ENCODE measurements around the gene DLEC1. TPM values are rescaled to one million over a fixed set of nuclear protein-coding genes. Genes with fewer than 3 reads are reported as not detected.

The DLEC1 gene
- total RNA-seq, 1 experiment from 2014 or later, result not detected

GRCh38 chr3:37999836-38000235 lies 39.2 kb upstream of the DLEC1 start:
- H3K4me3 ChIP-seq (ENCODE audit: low read depth in 2 of 2, low read length in 2 of 2), result no peak overlapping the region
- H3K27me3 ChIP-seq (ENCODE audit: control insufficient read depth, insufficient read depth, low read length), result no peaks in the 10 kb centered on the region
- ATAC-seq (no peak), DNase-seq (ENCODE audit: low read depth, low spot score) (no peak)
- 0 out of 2 replicates have a peak, but pooled peaks cover 4% of the 10 kb centered on the region for H3K4me1 ChIP-seq (ENCODE audit: control insufficient read depth, insufficient read depth, low read length)
- BruUV-seq (replicated peaks), result TSS peak; percentile 75
- H3K36me3 ChIP-seq (ENCODE audit: control insufficient read depth, insufficient read depth, low read length), result no peaks in the 10 kb centered on the region
- ChIA-PET CTCF (no interaction called here), POLR2A (no interaction called here)
- in situ Hi-C loops (cut with HindIII; ENCODE audit: low pct_unique_long_range_greater_than_20kb, low sequenced_read_pairs) (no loop called here), intact Hi-C loops (cut with micrococcal nuclease; ENCODE audit: unreplicated experiment) (no loop called here)
- no peaks in the 10 kb centered on the region for H3K9me3 ChIP-seq (ENCODE audit: control insufficient read depth, insufficient read depth, low read depth, low read length)
- no peak for TF ChIP-seq SIN3A (IDR thresholded peaks at IDR 0.05; ENCODE audit: borderline replicate concordance, insufficient read depth, low read depth, low read length)
- no peak for TF ChIP-seq CTCF (IDR thresholded peaks at IDR 0.05)
- no peak for TF ChIP-seq REST (IDR thresholded peaks at IDR 0.05; ENCODE audit: insufficient read depth in 1 of 2, low read depth in 2 of 2, low read length in 1 of 2)
- TF ChIP-seq POLR2AphosphoS5 (IDR thresholded peaks at IDR 0.05; ENCODE audit: low read depth, low read length), result no peak
- no peak for TF ChIP-seq TCF7L2 (IDR thresholded peaks at IDR 0.05; ENCODE audit: low read depth, low read length)
- no peak overlapping the region for H3K27ac ChIP-seq (ENCODE audit: low read length)

- intact Hi-C loops (cut with micrococcal nuclease; ENCODE audit: unreplicated experiment) (no loop called here), in situ Hi-C loops (cut with HindIII; ENCODE audit: low pct_unique_long_range_greater_than_20kb, low sequenced_read_pairs) (no loop called here)
- no peak for TF ChIP-seq POLR2AphosphoS5 (IDR thresholded peaks at IDR 0.05; ENCODE audit: low read depth, low read length)
- Histone ChIP-seq H3K27ac (ENCODE audit: low read length) (no peak overlapping the region), H3K9me3 (ENCODE audit: control insufficient read depth, insufficient read depth, low read depth, low read length) (no peaks in the 10 kb centered on the region), H3K4me3 (ENCODE audit: low read depth in 2 of 2, low read length in 2 of 2) (no peak overlapping the region), H3K27me3 (ENCODE audit: control insufficient read depth, insufficient read depth, low read length) (no peaks in the 10 kb centered on the region), H3K36me3 (ENCODE audit: control insufficient read depth, insufficient read depth, low read length) (no peaks in the 10 kb centered on the region), H3K4me1 (ENCODE audit: control insufficient read depth, insufficient read depth, low read length) (0 out of 2 replicates have a peak, but pooled peaks cover 4% of the 10 kb centered on the region)
- BruUV-seq (replicated peaks), result no TSS peak
- ChIA-PET POLR2A (no interaction called here), CTCF (no interaction called here)
- DNase-seq (ENCODE audit: low read depth, low spot score) (no peak), ATAC-seq (no peak)
These were observed 38.6 kb upstream of the DLEC1 start for GRCh38 chr3:38000242-38000916.

- ChIA-PET POLR2A (no interaction called here), CTCF (no interaction called here)
- DNase-seq (ENCODE audit: low read depth, low spot score), result no peak
- Histone ChIP-seq H3K27me3 (ENCODE audit: control insufficient read depth, insufficient read depth, low read length) (no peaks in the 10 kb centered on the region), H3K4me3 (ENCODE audit: low read depth in 2 of 2, low read length in 2 of 2) (no peak overlapping the region), H3K9me3 (ENCODE audit: control insufficient read depth, insufficient read depth, low read depth, low read length) (no peaks in the 10 kb centered on the region), H3K36me3 (ENCODE audit: control insufficient read depth, insufficient read depth, low read length) (no peaks in the 10 kb centered on the region), H3K27ac (ENCODE audit: low read length) (no peak overlapping the region), H3K4me1 (ENCODE audit: control insufficient read depth, insufficient read depth, low read length) (0 out of 2 replicates have a peak, but pooled peaks cover 4% of the 10 kb centered on the region)
- no peak for ATAC-seq
- no peak for TF ChIP-seq TCF7L2 (IDR thresholded peaks at IDR 0.05; ENCODE audit: low read depth, low read length)
- intact Hi-C loops (cut with micrococcal nuclease; ENCODE audit: unreplicated experiment) (no loop called here), in situ Hi-C loops (cut with HindIII; ENCODE audit: low pct_unique_long_range_greater_than_20kb, low sequenced_read_pairs) (no loop called here)
- BruUV-seq (replicated peaks), result no TSS peak
These were observed 38.0 kb upstream of the DLEC1 start for GRCh38 chr3:38000965-38001455.
